ENCODE results near the gene ACBD3.

Gene ACBD3

DNA sequence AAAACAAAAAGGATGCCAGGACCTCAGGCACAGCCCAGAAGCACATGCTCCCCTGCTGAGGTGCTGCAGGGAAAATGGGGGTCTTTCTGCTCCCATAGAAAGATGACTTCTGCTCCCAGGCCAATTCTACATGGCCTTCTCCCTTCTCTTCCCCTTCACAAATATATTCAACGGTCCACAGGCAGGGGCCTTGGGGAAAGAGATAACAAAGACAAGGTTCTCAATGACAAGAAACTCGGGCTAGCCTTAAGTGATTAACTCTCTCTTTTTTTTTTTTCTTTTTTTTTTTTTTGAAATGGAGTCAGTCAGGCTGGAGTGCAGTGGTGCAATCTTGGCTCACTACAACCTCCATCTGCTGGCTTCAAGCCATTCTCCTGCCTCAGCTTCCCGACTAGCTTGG lies 69.9 kb downstream of the ACBD3 start:
- H3K4me1 ChIP-seq (ENCODE audit: control insufficient read depth, insufficient read depth, low read length), result peaks cover 13% of the 10 kb centered on the region
- H3K36me3 ChIP-seq (ENCODE audit: control insufficient read depth, insufficient read depth, low read length), result no peaks in the 10 kb centered on the region
- H3K27ac ChIP-seq (ENCODE audit: insufficient read depth, low read depth, low read length, poor library complexity, severe bottlenecking), result no peak overlapping the region
- 85 to 87% methylated on average over 3 of the region's 3 CpGs for WGBS, 2 experiments
- H3K9me3 ChIP-seq (ENCODE audit: control insufficient read depth, low read length), result no peaks in the 10 kb centered on the region
- H3K27me3 ChIP-seq (ENCODE audit: control insufficient read depth, insufficient read depth, low read length, poor library complexity, severe bottlenecking), result peaks cover 7% of the 10 kb centered on the region
- H3K4me3 ChIP-seq (ENCODE audit: insufficient read depth, low read depth, low read length), result no peak overlapping the region

GRCh38 chr1:226112626-226113025 lies 73.9 kb downstream of the ACBD3 start:
- no peak overlapping the region for H3K27ac ChIP-seq (ENCODE audit: insufficient read depth, low read depth, low read length, poor library complexity, severe bottlenecking)
- peaks cover 20% of the 10 kb centered on the region for H3K27me3 ChIP-seq (ENCODE audit: control insufficient read depth, insufficient read depth, low read length, poor library complexity, severe bottlenecking)
- H3K36me3 ChIP-seq (ENCODE audit: control insufficient read depth, insufficient read depth, low read length), result no peaks in the 10 kb centered on the region
- peaks cover 18% of the 10 kb centered on the region for H3K4me1 ChIP-seq (ENCODE audit: control insufficient read depth, insufficient read depth, low read length)
- H3K9me3 ChIP-seq (ENCODE audit: control insufficient read depth, low read length), result no peaks in the 10 kb centered on the region
- no peak overlapping the region for H3K4me3 ChIP-seq (ENCODE audit: insufficient read depth, low read depth, low read length)
- WGBS, 2 experiments, result 60 to 61% methylated on average over 3 of the region's 3 CpGs

- 28% methylated on average over 7 of the region's 7 CpGs for WGBS, 2 experiments
- Histone ChIP-seq H3K36me3 (ENCODE audit: control insufficient read depth, insufficient read depth, low read length) (no peaks in the 10 kb centered on the region), H3K4me3 (ENCODE audit: insufficient read depth, low read depth, low read length) (no peak overlapping the region), H3K27me3 (ENCODE audit: control insufficient read depth, insufficient read depth, low read length, poor library complexity, severe bottlenecking) (peaks cover 20% of the 10 kb centered on the region), H3K9me3 (ENCODE audit: control insufficient read depth, low read length) (no peaks in the 10 kb centered on the region), H3K4me1 (ENCODE audit: control insufficient read depth, insufficient read depth, low read length) (peaks cover 18% of the 10 kb centered on the region), H3K27ac (ENCODE audit: insufficient read depth, low read depth, low read length, poor library complexity, severe bottlenecking) (no peak overlapping the region)
Measured at GRCh38 chr1:226111883-226112261, 74.7 kb downstream of the ACBD3 start.

DNA sequence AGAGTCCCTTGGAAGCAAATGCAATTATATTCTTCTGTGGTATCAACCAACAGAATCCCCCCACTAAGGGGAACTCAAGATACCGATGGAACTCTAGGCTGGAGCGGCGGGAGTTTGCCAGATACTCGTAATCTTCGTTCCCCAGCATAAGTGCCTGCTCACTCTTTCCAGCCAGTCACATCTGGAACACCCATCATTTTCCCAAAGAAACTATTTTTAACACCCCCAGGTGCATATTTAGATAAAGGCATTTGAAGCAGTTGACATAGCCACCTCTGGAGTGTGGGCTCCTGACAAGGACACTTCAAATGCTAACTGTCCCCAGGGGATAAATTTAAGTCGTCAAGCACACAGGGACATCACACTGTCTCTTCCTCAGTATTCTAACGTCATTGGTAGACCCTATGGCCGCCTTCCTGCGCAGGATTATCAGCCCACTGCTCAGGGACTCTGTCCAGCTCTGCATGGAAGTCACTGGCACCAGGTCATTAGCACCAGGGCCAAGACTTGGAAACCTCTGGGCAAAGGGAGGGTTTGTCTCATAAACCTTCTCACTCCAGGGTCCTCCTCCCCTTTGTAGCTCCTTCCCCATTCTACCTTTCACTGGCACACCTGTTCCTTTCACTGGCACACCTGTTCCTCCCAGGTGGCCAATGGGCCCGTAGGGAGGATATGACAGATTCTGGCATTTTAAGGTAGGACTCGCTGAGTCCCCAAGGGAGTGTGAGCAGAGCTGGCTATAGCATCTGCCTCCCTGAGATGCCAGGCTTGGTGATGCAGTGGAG lies 75.3 kb downstream of the ACBD3 start:
- H3K9me3 ChIP-seq (ENCODE audit: control insufficient read depth, low read length), result no peaks in the 10 kb centered on the region
- H3K4me1 ChIP-seq (ENCODE audit: control insufficient read depth, insufficient read depth, low read length), result peaks cover 18% of the 10 kb centered on the region
- peaks cover 20% of the 10 kb centered on the region for H3K27me3 ChIP-seq (ENCODE audit: control insufficient read depth, insufficient read depth, low read length, poor library complexity, severe bottlenecking)
- WGBS, 2 experiments, result 31 to 34% methylated on average over 11 of the region's 11 CpGs
- H3K36me3 ChIP-seq (ENCODE audit: control insufficient read depth, insufficient read depth, low read length), result no peaks in the 10 kb centered on the region
- no peak overlapping the region for H3K27ac ChIP-seq (ENCODE audit: insufficient read depth, low read depth, low read length, poor library complexity, severe bottlenecking)
- H3K4me3 ChIP-seq (ENCODE audit: insufficient read depth, low read depth, low read length), result peak overlapping the region; percentile 58

- no peak overlapping the region for H3K27ac ChIP-seq (ENCODE audit: insufficient read depth, low read depth, low read length, poor library complexity, severe bottlenecking)
- H3K4me1 ChIP-seq (ENCODE audit: control insufficient read depth, insufficient read depth, low read length), result peaks cover 18% of the 10 kb centered on the region
- WGBS, 2 experiments, result 1% methylated on average over 73 of the region's 73 CpGs
- H3K9me3 ChIP-seq (ENCODE audit: control insufficient read depth, low read length), result no peaks in the 10 kb centered on the region
- H3K4me3 ChIP-seq (ENCODE audit: insufficient read depth, low read depth, low read length), result peak overlapping the region; percentile 58
- H3K36me3 ChIP-seq (ENCODE audit: control insufficient read depth, insufficient read depth, low read length), result no peaks in the 10 kb centered on the region
- peaks cover 20% of the 10 kb centered on the region for H3K27me3 ChIP-seq (ENCODE audit: control insufficient read depth, insufficient read depth, low read length, poor library complexity, severe bottlenecking)
Measured at GRCh38 chr1:226110249-226111097, 76.1 kb downstream of the ACBD3 start.

DNA sequence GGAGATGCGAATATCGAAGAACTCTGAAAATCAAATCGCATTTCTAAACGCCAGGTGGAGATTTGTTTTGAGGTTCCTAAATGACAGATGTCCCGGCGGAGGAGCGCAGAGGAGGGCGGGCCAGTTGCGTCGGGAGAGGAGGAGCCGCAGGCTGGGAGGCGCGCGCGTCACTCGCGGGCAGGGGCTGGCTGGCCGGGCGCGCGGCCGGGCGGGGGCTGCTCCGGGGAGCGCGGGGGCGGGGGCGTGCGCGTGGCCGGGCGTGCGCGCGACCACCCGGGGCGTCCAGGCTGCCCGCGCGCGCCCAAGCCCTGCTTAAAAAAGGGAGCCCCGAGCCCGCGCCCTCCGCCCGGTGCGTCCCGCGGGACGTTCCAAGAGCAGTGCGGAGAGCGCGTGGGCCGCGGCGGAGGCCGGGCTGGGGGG lies 76.7 kb downstream of the ACBD3 start:
- Histone ChIP-seq H3K9me3 (ENCODE audit: control insufficient read depth, low read length) (no peaks in the 10 kb centered on the region), H3K4me3 (ENCODE audit: insufficient read depth, low read depth, low read length) (peak overlapping the region; percentile 58), H3K27me3 (ENCODE audit: control insufficient read depth, insufficient read depth, low read length, poor library complexity, severe bottlenecking) (peaks cover 20% of the 10 kb centered on the region), H3K36me3 (ENCODE audit: control insufficient read depth, insufficient read depth, low read length) (no peaks in the 10 kb centered on the region), H3K4me1 (ENCODE audit: control insufficient read depth, insufficient read depth, low read length) (peaks cover 18% of the 10 kb centered on the region), H3K27ac (ENCODE audit: insufficient read depth, low read depth, low read length, poor library complexity, severe bottlenecking) (no peak overlapping the region)
- WGBS, 2 experiments, result 0 to 1% methylated on average over 57 of the region's 57 CpGs

GRCh38 chr1:226108935-226109828 lies 77.4 kb downstream of the ACBD3 start:
- H3K4me3 ChIP-seq (ENCODE audit: insufficient read depth, low read depth, low read length), result peak overlapping the region; percentile 58
- WGBS, 2 experiments, result 21 to 22% methylated on average over 23 of the region's 23 CpGs
- peaks cover 18% of the 10 kb centered on the region for H3K4me1 ChIP-seq (ENCODE audit: control insufficient read depth, insufficient read depth, low read length)
- H3K9me3 ChIP-seq (ENCODE audit: control insufficient read depth, low read length), result no peaks in the 10 kb centered on the region
- no peaks in the 10 kb centered on the region for H3K36me3 ChIP-seq (ENCODE audit: control insufficient read depth, insufficient read depth, low read length)
- H3K27me3 ChIP-seq (ENCODE audit: control insufficient read depth, insufficient read depth, low read length, poor library complexity, severe bottlenecking), result peaks cover 20% of the 10 kb centered on the region
- H3K27ac ChIP-seq (ENCODE audit: insufficient read depth, low read depth, low read length, poor library complexity, severe bottlenecking), result no peak overlapping the region

GRCh38 chr1:226107471-226108460 lies 78.8 kb downstream of the ACBD3 start:
- peaks cover 20% of the 10 kb centered on the region for H3K27me3 ChIP-seq (ENCODE audit: control insufficient read depth, insufficient read depth, low read length, poor library complexity, severe bottlenecking)
- no peak overlapping the region for H3K27ac ChIP-seq (ENCODE audit: insufficient read depth, low read depth, low read length, poor library complexity, severe bottlenecking)
- no peaks in the 10 kb centered on the region for H3K9me3 ChIP-seq (ENCODE audit: control insufficient read depth, low read length)
- H3K4me3 ChIP-seq (ENCODE audit: insufficient read depth, low read depth, low read length), result no peak overlapping the region
- H3K36me3 ChIP-seq (ENCODE audit: control insufficient read depth, insufficient read depth, low read length), result no peaks in the 10 kb centered on the region
- 60 to 65% methylated on average over 3 of the region's 3 CpGs for WGBS, 2 experiments
- peaks cover 18% of the 10 kb centered on the region for H3K4me1 ChIP-seq (ENCODE audit: control insufficient read depth, insufficient read depth, low read length)

- H3K27ac ChIP-seq (ENCODE audit: insufficient read depth, low read depth, low read length, poor library complexity, severe bottlenecking), result no peak overlapping the region
- H3K4me1 ChIP-seq (ENCODE audit: control insufficient read depth, insufficient read depth, low read length), result no peaks in the 10 kb centered on the region
- H3K36me3 ChIP-seq (ENCODE audit: control insufficient read depth, insufficient read depth, low read length), result no peaks in the 10 kb centered on the region
- H3K9me3 ChIP-seq (ENCODE audit: control insufficient read depth, low read length), result no peaks in the 10 kb centered on the region
- 79 to 80% methylated on average over 8 of the region's 8 CpGs for WGBS, 2 experiments
- H3K4me3 ChIP-seq (ENCODE audit: insufficient read depth, low read depth, low read length), result no peak overlapping the region
- peaks cover 19% of the 10 kb centered on the region for H3K27me3 ChIP-seq (ENCODE audit: control insufficient read depth, insufficient read depth, low read length, poor library complexity, severe bottlenecking)
Measured at GRCh38 chr1:226104671-226105121, 81.8 kb downstream of the ACBD3 start.

Measured in ectodermal cell (in vitro differentiated cells).